ENCODE data around the gene VSIG4.

The VSIG4 gene

GRCh38 chrX:66024092-66024467 is 15.8 kb downstream of the VSIG4 start:
- DNase-seq (ENCODE audit: low spot score), result no peak

DNA sequence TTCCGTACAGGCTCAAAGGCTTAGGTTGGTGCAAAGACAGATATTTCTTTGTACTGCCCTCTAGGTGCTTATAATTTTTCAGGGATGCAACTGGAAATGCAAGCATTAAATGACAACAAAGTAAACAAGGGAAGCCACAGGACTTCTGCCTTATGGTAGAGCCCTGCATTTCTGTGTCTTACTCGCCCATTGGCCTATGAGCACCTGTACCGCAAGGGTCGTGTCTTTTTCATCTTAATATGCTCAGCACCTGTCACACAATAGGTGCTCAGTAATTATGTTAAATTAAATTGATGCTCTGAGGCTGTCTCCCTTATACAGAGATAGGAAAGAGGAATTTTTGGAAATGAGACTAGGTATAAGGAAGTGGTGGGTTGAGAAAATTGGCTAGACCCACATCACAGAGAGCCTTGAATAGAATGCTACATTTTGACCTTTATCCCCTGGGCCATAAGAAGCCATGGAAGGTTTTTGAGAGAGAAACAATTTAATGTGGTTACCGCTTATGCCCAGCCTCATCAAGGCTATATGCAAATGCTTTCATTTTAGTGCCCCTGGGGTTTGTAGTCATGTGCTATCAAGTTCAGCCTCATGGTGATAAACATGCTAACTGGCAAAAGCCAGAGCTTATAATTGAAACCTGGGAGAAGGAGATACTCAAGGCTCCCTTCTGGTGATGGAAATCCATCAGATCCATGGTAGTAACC is 16.3 kb downstream of the VSIG4 start:
- DNase-seq (ENCODE audit: low spot score), result no peak

GRCh38 chrX:66022632-66023384 is 17.1 kb downstream of the VSIG4 start:
- no peak for DNase-seq (ENCODE audit: low spot score)

- no peak for DNase-seq (ENCODE audit: low spot score)
Measured at GRCh38 chrX:66021765-66022631, 17.9 kb downstream of the VSIG4 start.

- no peak for DNase-seq (ENCODE audit: low spot score)
Measured at GRCh38 chrX:66021401-66021764, 18.5 kb downstream of the VSIG4 start.

- DNase-seq (ENCODE audit: low spot score), result no peak
Measured at GRCh38 chrX:66020631-66021334, 19.1 kb downstream of the VSIG4 start.

DNA sequence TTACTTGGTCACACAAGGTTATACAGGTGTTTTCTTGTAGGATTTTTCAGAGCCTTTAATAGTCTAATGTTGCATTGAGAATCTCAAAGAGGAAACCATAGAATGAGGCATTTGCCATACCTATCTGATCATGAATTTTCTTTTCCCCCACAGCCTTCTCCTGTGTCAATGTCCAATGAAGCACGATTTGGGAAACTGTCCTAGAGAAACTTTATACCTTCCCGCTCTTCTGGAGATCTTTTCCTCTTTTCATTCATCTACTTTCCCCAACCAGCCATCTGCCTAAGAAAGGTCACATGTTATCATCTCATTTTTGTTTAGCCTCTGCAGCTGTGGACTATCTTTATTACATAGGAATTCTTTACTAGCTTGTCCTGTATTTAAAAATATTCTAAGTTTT is 19.9 kb downstream of the VSIG4 start:
- no peak for DNase-seq (ENCODE audit: low spot score)

- DNase-seq (ENCODE audit: low spot score), result no peak
Measured at GRCh38 chrX:66019310-66019652, 20.6 kb downstream of the VSIG4 start.

DNA sequence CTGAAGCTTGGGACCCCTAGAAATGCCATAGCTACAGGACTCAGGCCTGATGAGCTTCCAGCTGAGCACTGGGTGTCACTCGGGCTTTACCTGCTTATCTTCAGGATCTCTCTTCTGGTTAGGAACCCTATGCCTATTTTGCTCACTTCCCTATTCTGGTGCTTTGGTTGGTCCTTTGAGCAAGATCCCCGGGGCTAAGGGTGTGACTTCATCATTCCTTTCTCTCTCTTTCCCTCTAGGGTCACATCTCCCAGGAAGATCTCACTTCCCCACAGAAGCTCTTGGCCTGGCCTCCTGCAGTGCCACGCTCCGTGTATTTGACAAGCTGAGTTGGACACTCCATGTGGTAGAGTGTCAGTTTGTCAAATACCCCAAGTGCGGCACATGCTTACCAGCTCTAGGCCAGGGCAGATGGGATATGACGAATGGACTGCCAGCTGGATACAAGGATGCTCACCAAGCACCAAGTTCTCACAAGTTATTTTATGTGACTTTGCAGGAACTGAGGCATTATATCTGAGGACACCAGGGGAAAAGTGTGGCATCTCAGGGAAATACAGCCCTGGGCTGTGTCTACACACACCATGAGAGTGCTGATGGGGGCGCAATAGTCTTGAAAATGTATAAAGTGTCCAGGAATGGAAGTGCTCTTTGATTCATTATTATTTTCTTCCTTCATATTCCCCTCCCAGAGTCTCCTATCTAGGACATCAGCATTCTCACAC is 21.1 kb downstream of the VSIG4 start:
- DNase-seq (ENCODE audit: low spot score), result no peak

GRCh38 chrX:66017659-66018170 is 22.2 kb downstream of the VSIG4 start:
- no peak for DNase-seq (ENCODE audit: low spot score)

GRCh38 chrX:66016905-66017658 is 22.8 kb downstream of the VSIG4 start:
- DNase-seq (ENCODE audit: low spot score), result no peak

GRCh38 chrX:66015900-66016689 is 23.8 kb downstream of the VSIG4 start:
- DNase-seq (ENCODE audit: low spot score), result no peak

- DNase-seq (ENCODE audit: low spot score), result peak; percentile 20
Measured at GRCh38 chrX:66015152-66015831, 24.6 kb downstream of the VSIG4 start.

GRCh38 chrX:66014556-66014955 is 25.3 kb downstream of the VSIG4 start:
- no peak for DNase-seq (ENCODE audit: low spot score)

- no peak for DNase-seq (ENCODE audit: low spot score)
Measured at GRCh38 chrX:66014084-66014483, 25.8 kb downstream of the VSIG4 start.

GRCh38 chrX:66013194-66013816 is 26.6 kb downstream of the VSIG4 start:
- peak; percentile 6 for DNase-seq (ENCODE audit: low spot score)

- DNase-seq (ENCODE audit: low spot score), result no peak
Measured at GRCh38 chrX:66012094-66012534, 27.8 kb downstream of the VSIG4 start.

DNA sequence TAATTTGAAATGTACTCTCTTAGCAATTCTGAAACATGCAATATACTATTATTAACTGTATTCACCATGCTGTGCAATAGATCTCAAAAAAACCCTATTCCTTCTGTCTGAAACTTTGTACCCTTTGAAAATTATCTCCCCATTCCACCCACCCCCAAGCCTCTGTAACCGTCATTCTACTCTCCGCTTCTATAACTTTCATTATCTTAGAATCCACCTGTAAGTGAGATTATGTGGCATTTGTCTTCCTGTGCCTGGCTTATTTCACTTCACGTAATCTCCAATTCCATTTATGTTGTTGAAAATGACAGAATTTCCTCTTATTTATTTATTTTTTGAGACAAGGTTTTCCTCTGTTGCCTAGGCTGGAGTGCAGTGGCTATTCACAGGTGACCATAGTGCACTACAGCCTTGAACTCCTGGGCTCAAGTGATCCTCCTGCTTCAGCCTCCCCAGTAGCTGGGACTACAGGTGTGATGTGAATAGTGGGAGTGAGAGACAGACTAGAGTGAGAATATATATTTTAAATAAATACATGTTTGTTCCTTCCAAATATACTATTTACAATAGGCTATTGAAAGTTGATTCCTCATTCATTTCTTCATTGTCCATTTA is 30.5 kb downstream of the VSIG4 start:
- DNase-seq (ENCODE audit: low spot score), result no peak
